ENCODE results near the gene PIGS.
"Not testable (repeated sequence)": the region's sequence is repeated elsewhere in the genome, so short reads cannot be mapped to it uniquely, and the experiment has no call there.

Gene PIGS

GRCh38 chr17:28571361-28572122 is at the start of gene PIGS:
Gene PIGS, minus strand, starts transcription at chr17:28571524. Its CDS starts 28 bp downstream, at chr17:28571496.
- DNase-seq = peak; percentile 99

- DNase-seq = no peak
Observed at GRCh38 chr17:28620010-28620409, 48.7 kb upstream of the PIGS start.

GRCh38 chr17:28618464-28618863 is 47.1 kb upstream of the PIGS start:
- DNase-seq = no peak

GRCh38 chr17:28616281-28616680 is 45.0 kb upstream of the PIGS start:
- no peak for DNase-seq

- no peak for DNase-seq
Observed at GRCh38 chr17:28615260-28615940, 44.1 kb upstream of the PIGS start.

- no peak for DNase-seq
Observed at GRCh38 chr17:28613931-28614381, 42.6 kb upstream of the PIGS start, which contains the start of gene RSKR. Gene RSKR, minus strand, starts transcription at chr17:28614185. Its CDS starts 24 bp downstream, at chr17:28614161.

- peak; percentile 67 for DNase-seq
Observed at GRCh38 chr17:28612936-28613872, 41.9 kb upstream of the PIGS start.

GRCh38 chr17:28612531-28612930 is 41.2 kb upstream of the PIGS start:
- no peak for DNase-seq

- no peak for DNase-seq
Observed at GRCh38 chr17:28610376-28610775, 39.1 kb upstream of the PIGS start.

GRCh38 chr17:28604031-28604430 is 32.7 kb upstream of the PIGS start:
- DNase-seq = not testable (repeated sequence)

- peak; percentile 62 for DNase-seq
Observed at GRCh38 chr17:28599311-28600184, 28.2 kb upstream of the PIGS start.

GRCh38 chr17:28598799-28599310 is 27.5 kb upstream of the PIGS start, which contains the start of gene SPAG5:
Gene SPAG5, minus strand, starts transcription at chr17:28599025. Its CDS starts 79 bp downstream, at chr17:28598946.
- peak; percentile 98 for DNase-seq

GRCh38 chr17:28598389-28598788 is 27.1 kb upstream of the PIGS start:
- no peak for DNase-seq

- DNase-seq = no peak
Observed at GRCh38 chr17:28597606-28598383, 26.5 kb upstream of the PIGS start.

- DNase-seq = no peak
Observed at GRCh38 chr17:28592260-28592659, 20.9 kb upstream of the PIGS start.

GRCh38 chr17:28585851-28586250 is 14.5 kb upstream of the PIGS start:
- DNase-seq = no peak

GRCh38 chr17:28584434-28584833 is 13.1 kb upstream of the PIGS start:
- no peak for DNase-seq

- DNase-seq = no peak
Observed at GRCh38 chr17:28582513-28582912, 11.2 kb upstream of the PIGS start.

GRCh38 chr17:28580959-28581358 is 9.6 kb upstream of the PIGS start:
- DNase-seq = no peak

GRCh38 chr17:28579526-28579925 is 8.2 kb upstream of the PIGS start:
- no peak for DNase-seq
